Ishikawa (cell line): Measurements from ENCODE around the gene PIGQ.

ENCODE experiments used
- EGR1 ChIP-seq: IDR thresholded peaks from 2 replicates; pipeline ENCODE4 v1.6.1; 2012
- EP300 ChIP-seq: IDR thresholded peaks from 2 replicates; pipeline ENCODE4 v1.6.1; 2012; ENCODE audit warnings: borderline replicate concordance
- TEAD4 ChIP-seq: IDR thresholded peaks from 2 replicates; pipeline ENCODE4 v1.6.1; 2012
- TF ChIP-seq, protein P1 (sequence below): IDR thresholded peaks from 2 replicates; pipeline ENCODE4 v1.6.1; 2012

DNA sequence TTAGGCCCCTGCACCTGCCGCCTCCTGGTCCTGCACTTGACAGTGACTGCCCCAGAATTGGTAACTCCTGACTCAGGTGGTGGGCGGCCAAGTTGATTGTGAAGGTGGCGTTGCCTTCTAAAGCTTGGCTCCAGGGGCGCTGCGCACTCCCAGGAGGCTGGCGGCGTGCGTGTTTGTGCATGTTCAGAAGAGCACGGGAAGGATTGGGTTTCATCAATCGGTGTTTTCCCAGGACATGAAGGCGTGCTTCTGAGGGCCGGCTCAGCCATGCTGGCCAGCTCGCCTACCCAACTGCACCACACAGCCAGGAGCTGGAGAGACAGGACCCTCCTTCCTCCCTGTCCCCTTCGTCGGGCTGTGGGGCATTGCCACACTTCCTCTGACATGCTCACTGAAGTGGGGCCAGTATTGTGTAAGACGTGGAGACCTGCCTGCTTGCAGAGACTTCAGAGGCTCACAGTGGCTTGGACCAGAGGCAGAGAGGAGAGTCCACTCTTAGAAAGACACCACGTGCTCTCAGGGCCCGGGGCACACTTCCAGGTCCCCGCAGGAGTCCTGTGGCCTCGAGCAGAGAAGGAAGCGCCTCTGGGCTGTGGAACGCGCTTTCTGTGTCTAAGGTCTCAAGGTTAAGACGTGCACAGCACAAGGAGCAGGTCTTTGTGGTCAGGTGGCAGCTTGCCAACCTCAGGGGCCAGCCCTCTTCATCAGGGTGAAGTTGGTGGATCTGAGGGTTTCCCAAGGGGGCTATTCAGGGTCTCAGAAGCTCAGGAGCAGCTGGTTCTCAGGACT is 22.9 kb downstream of the PIGQ start:
- no peak for TF ChIP-seq TEAD4
- TF ChIP-seq EP300, result no peak
- TF ChIP-seq EGR1, result no peak
- TF ChIP-seq, protein P1, sequence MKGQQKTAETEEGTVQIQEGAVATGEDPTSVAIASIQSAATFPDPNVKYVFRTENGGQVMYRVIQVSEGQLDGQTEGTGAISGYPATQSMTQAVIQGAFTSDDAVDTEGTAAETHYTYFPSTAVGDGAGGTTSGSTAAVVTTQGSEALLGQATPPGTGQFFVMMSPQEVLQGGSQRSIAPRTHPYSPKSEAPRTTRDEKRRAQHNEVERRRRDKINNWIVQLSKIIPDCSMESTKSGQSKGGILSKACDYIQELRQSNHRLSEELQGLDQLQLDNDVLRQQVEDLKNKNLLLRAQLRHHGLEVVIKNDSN, result peak; percentile 67
